Endothelial cell of umbilical vein (primary cell): ENCODE data around the gene GJB3. TPM values are rescaled to one million over a fixed set of nuclear protein-coding genes. Genes with fewer than 3 reads are reported as not detected.
"Not testable (repeated sequence)": the region's sequence is repeated elsewhere in the genome, so short reads cannot be mapped to it uniquely, and the experiment has no call there.

Experiments
- Bru-seq: library from RNA; stranded (reverse); fragments of 400-500 nt; gene quantifications from one replicate; lab custom pipeline; 2021; lab: Mats Ljungman, UMichigan
- BruChase-seq, 2 experiments: library from RNA; stranded (reverse); fragments of 400-500 nt; gene quantifications; one replicate each; lab custom pipeline; 2021; lab: Mats Ljungman, UMichigan
- BruUV-seq: library from RNA; stranded (reverse); fragments of 400-500 nt; replicated peaks from 2 replicates; lab custom pipeline; 2021; lab: Mats Ljungman, UMichigan
- CTCF ChIA-PET: fragments of 300-600, 350-600 bp; sonication (Branson Sonifier 250); formaldehyde crosslinking; loops from one replicate; lab custom pipeline; 2021; ENCODE audit warnings: antibody characterized with exemption, inconsistent platforms; lab: Charles Lee
- POLR2A ChIA-PET: fragments of 300-600, 350-600 bp; sonication (Branson Sonifier 250); formaldehyde crosslinking; loops from one replicate; lab custom pipeline; 2021; ENCODE audit warnings: antibody characterized with exemption, inconsistent platforms; lab: Charles Lee
- DNase-seq: peaks from one replicate; pipeline ENCODE4 v3.0.0-alpha.2; 2011; ENCODE audit warnings: low read depth, low spot score
- FAIRE-seq: peaks from 2 replicates; lab custom pipeline; 2011; peaks lifted over from hg19 to GRCh38; lab: Jason Lieb, UNC
- H2AFZ ChIP-seq: 2 replicates; pipeline ENCODE4 v1.6.0; 2012; ENCODE audit warnings: low read depth, low read length, control low read depth, inconsistent platforms
- H3K27ac ChIP-seq: 2 replicates; pipeline ENCODE4 v1.5.1; 2011; ENCODE audit warnings: low read depth, mild to moderate bottlenecking, control low read depth, low read length, moderate library complexity; ENCODE audit not compliant: insufficient read depth
- H3K27me3 ChIP-seq, 2 experiments: 2 replicates each; pipeline versions ENCODE4 v1.6.0 to v1.6.1; 2011; ENCODE audit warnings: low read length in 2 of 2, mixed read lengths in 1 of 2; ENCODE audit not compliant: control insufficient read depth in 2 of 2, insufficient read depth in 2 of 2
- H3K36me3 ChIP-seq, 2 experiments: 2 replicates in 1 of 2; 3 replicates in 1 of 2; pipeline ENCODE4 v1.5.1; 2011; ENCODE audit warnings: low read length in 2 of 2, mild to moderate bottlenecking in 1 of 2, moderate library complexity in 1 of 2; ENCODE audit not compliant: control insufficient read depth in 2 of 2, insufficient read depth in 2 of 2; ENCODE audit errors: extremely low read depth in 1 of 2
- H3K4me1 ChIP-seq: 3 replicates; pipeline ENCODE4 v1.5.1; 2011; ENCODE audit warnings: mild to moderate bottlenecking, low read length; ENCODE audit not compliant: control insufficient read depth, insufficient read depth; ENCODE audit errors: extremely low read depth
- H3K4me2 ChIP-seq: 2 replicates; pipeline ENCODE4 v1.6.1; 2011; ENCODE audit warnings: low read length, control low read depth, mixed read lengths; ENCODE audit not compliant: insufficient read depth
- H3K4me3 ChIP-seq, 3 experiments: fragments of 200-600 bp in 1 of 3; sonication (generic), shearing (Covaris generic) in 1 of 3; replicated peaks in 1 of 3; 2 replicates each; pipeline ENCODE4 v1.5.1; 2011 to 2016; ENCODE audit warnings: control low read depth in 3 of 3, low read length in 3 of 3, mild to moderate bottlenecking in 2 of 3, inconsistent platforms in 1 of 3, low read depth in 1 of 3, moderate library complexity in 1 of 3; ENCODE audit not compliant: insufficient read depth in 1 of 3
- H3K79me2 ChIP-seq: 2 replicates; pipeline ENCODE4 v1.6.0; 2012; ENCODE audit warnings: low read length, inconsistent platforms; ENCODE audit not compliant: control insufficient read depth, insufficient read depth
- H3K9ac ChIP-seq: replicated peaks from 2 replicates; pipeline ENCODE3; 2011; ENCODE audit warnings: low read length, control low read depth; ENCODE audit not compliant: insufficient read depth; ENCODE audit errors: extremely low read depth
- H3K9me1 ChIP-seq: replicated peaks from 3 replicates; pipeline ENCODE4 v1.6.0; 2011; ENCODE audit warnings: mild to moderate bottlenecking, low read length; ENCODE audit not compliant: control insufficient read depth, insufficient read depth; ENCODE audit errors: extremely low read depth
- H3K9me3 ChIP-seq: replicated peaks from 2 replicates; pipeline ENCODE4 v1.5.1; 2012; ENCODE audit warnings: low read length, inconsistent platforms; ENCODE audit not compliant: control insufficient read depth, insufficient read depth
- H4K20me1 ChIP-seq: replicated peaks from 2 replicates; pipeline ENCODE3; 2011; ENCODE audit warnings: mild to moderate bottlenecking, low read length; ENCODE audit not compliant: control insufficient read depth, insufficient read depth; ENCODE audit errors: extremely low read depth
- EZH2 ChIP-seq: IDR thresholded peaks from 2 replicates; pipeline ENCODE4 v1.6.1; 2012; ENCODE audit warnings: borderline replicate concordance, low read depth, mild to moderate bottlenecking, moderate library complexity, low read length, inconsistent platforms; ENCODE audit not compliant: severe bottlenecking
- FOS ChIP-seq: IDR thresholded peaks from 2 replicates; pipeline ENCODE4 v1.6.1; 2011; ENCODE audit warnings: mild to moderate bottlenecking, low read length, moderate library complexity, borderline replicate concordance; ENCODE audit not compliant: insufficient read depth
- GATA2 ChIP-seq: IDR thresholded peaks from 2 replicates; pipeline ENCODE4 v1.7.0; 2011; ENCODE audit warnings: low read depth, mild to moderate bottlenecking, moderate library complexity, mixed read lengths, low read length; ENCODE audit not compliant: insufficient read length, insufficient read depth
- JUN ChIP-seq: IDR thresholded peaks from 2 replicates; pipeline ENCODE4 v1.6.1; 2011; ENCODE audit warnings: borderline replicate concordance, low read depth; ENCODE audit not compliant: insufficient read length, insufficient read depth
- MYC ChIP-seq: IDR thresholded peaks from one replicate; pipeline ENCODE4 v1.6.1; 2011; ENCODE audit warnings: mild to moderate bottlenecking, low read depth, low read length
- POLR2AphosphoS5 ChIP-seq: IDR thresholded peaks from 2 replicates; pipeline ENCODE4 v1.6.1; 2012; ENCODE audit warnings: low read depth, mild to moderate bottlenecking, control low read depth, low read length, moderate library complexity; ENCODE audit not compliant: insufficient read depth
- dilution Hi-C: fragments of 300-500 bp; cut with MboI; formaldehyde crosslinking; loops from one replicate; pipeline ENCODE4 v1.15.0; 2019; ENCODE audit warnings: low sequenced_read_pairs; ENCODE audit not compliant: extremely low pct_ligation_motif_present
- intact Hi-C: fragments of 100-400 bp; cut with micrococcal nuclease; formaldehyde crosslinking; loops from one replicate; pipeline ENCODE4 v1.10.0; 2022
- long read RNA-seq: library from polyadenylated mRNA; stranded (forward); transcript quantifications from one replicate; pipeline ENCODE4 v2.0.0, GENCODE V29; 2021
- polyA minus RNA-seq, 3 experiments: library from RNA; depleted of rRNA, polyadenylated mRNA; stranded (reverse); fragments of >200 nt; gene quantifications; 1 replicate in 1 of 3; 2 replicates in 2 of 3; pipeline ENCODE4 v1.2.3, GENCODE V29; 2011
- polyA plus RNA-seq, 4 experiments: library from polyadenylated mRNA; depleted of rRNA in 3 of 4; stranded (reverse) in 3 of 4; unstranded in 1 of 4; fragments of >200 nt; gene quantifications; 2 replicates each; pipeline versions ENCODE4 v1.2.1 to v1.2.3, GENCODE V29; 2011 to 2012; ENCODE audit warnings: missing spikeins in 1 of 4
- total RNA-seq: library from RNA; stranded (reverse); gene quantifications from 2 replicates; pipeline ENCODE4 v1.2.3, GENCODE V29; 2021

GJB3 gene
- total RNA-seq (not detected in 2 replicates), polyA plus RNA-seq (0.05 TPM in 1 of 2 replicates, not detected in the other), polyA minus RNA-seq (not detected in 2 replicates), Bru-seq, nascent RNA (percentile 11 among the genes with signal in this experiment), BruChase-seq, experiment 1, labeled RNA remaining after a 6-hour chase (percentile 22 among the genes with signal in this experiment), BruChase-seq, experiment 2, labeled RNA remaining after a 2-hour chase (percentile 16 among the genes with signal in this experiment)
- 0.03 TPM in 1 of 2 replicates, not detected in the other for polyA plus RNA-seq (2011; cell fraction: cytosol; rRNA removed)
- polyA plus RNA-seq (2011; cell fraction: nucleus; rRNA removed) = not detected in 2 replicates
- polyA plus RNA-seq (2012) = not detected in 2 replicates
- 11.2 TPM for polyA minus RNA-seq (2011; cell fraction: cytosol; rRNA and poly(A)+ RNA removed)
- polyA minus RNA-seq (2011; cell fraction: nucleus; rRNA and poly(A)+ RNA removed) = 0.24 TPM in 1 of 2 replicates, not detected in the other
- long read RNA-seq = 0 reads

DNA sequence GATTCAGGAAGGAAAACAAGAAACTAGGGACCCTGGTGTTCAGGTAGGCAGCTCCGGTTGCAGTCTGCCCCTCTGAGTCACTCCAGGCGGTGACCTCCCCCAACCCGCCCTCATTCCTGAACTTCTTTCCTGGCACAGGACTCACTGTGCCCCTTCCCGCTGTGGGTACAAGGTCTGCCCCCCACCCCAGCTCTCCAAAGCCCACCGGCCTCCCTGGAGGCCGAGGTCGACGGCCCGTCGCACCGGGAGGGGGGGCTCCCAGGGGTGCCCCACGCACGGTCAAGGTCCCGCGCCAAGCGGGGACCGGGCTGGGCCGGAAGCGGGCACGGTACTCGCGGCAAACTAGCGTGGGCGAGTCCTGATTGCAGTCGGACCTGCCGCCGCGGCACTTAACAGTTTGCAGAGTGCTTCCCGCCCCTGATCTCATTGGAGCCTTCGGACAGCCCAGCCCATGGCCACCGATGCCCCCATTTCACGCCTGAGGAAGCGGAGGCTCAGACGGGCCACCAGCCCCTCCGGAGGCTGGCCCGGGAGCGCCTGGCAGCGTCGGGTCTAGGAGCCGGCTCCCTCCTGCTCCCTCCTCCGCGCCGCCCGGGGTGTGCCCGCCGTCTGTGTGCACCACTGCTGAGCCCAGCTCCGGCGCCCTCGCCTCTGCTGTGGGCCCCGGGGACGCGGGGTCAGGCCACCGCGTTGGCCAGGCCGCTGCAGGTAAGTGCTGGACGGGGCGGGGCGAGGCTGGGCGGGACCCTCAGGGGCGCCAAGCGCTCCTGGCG is at the start of gene GJB3:
Gene GJB3 (plus strand): TSS at position 144 of the 773 bp plus-strand sequence. CDS start 3,549 bp downstream, outside the sequence.
- H3K4me2 ChIP-seq = no peak within 1 kb of the TSS
- no peaks in the 10 kb centered on the region for H3K4me1 ChIP-seq
- DNase-seq (no peak), FAIRE-seq (no peak)
- peaks cover 27 to 33% of the 10 kb centered on the region in 2 experiments for H3K27me3 ChIP-seq
- H2AFZ ChIP-seq = no peak within 1 kb of the TSS
- intact Hi-C loops (no loop called here), dilution Hi-C loops (no loop called here)
- H3K27ac ChIP-seq = no peak within 1 kb of the TSS
- no peaks in the 10 kb centered on the region for H3K79me2 ChIP-seq
- ChIA-PET CTCF (interaction anchor here (0.5 to 1.2 kb wide), 2 partner anchors 71 to 674 kb away, joined by 3 to 12 read pairs; no protein-coding TSS in a partner anchor), POLR2A (no interaction called here)
- no TSS peak for BruUV-seq
- H4K20me1 ChIP-seq = no peaks in the 10 kb centered on the region
- H3K9me3 ChIP-seq = no peaks in the 10 kb centered on the region
- H3K4me3 ChIP-seq = no peak within 1 kb of the TSS
- H3K36me3 ChIP-seq = no peaks in the 10 kb centered on the region
- H3K9me1 ChIP-seq = no peaks in the 10 kb centered on the region
- no peak within 1 kb of the TSS for H3K9ac ChIP-seq
- no peak for TF ChIP-seq GATA2
- no peak for TF ChIP-seq MYC
- TF ChIP-seq POLR2AphosphoS5 = no peak
- no peak for TF ChIP-seq JUN
- TF ChIP-seq FOS = no peak
- peak; percentile 96 for TF ChIP-seq EZH2

DNA sequence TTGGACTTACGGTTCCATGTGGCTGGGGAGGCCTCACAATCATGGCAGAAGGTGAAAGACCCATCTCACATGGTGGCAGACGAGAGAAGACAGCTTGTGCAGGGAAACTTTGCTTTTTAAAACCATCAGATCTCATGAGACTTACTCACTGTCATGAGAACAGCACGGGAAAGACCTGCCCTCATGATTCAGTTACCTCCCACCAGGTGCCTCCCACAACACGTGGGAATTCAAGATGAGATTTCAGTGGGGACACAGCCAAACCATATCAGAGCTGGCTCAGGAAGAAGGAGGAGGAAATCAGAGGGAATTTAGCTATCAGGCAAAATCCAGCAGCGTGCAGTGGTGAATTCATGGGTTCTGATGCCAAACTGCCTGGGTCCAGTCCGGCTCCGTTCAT is 48.2 kb upstream of the GJB3 start:
- H3K27ac ChIP-seq, H3K79me2 ChIP-seq, FAIRE-seq, H3K9me1 ChIP-seq, H3K9ac ChIP-seq, POLR2A ChIA-PET, H3K4me2 ChIP-seq, H4K20me1 ChIP-seq, H3K4me3 ChIP-seq, H3K9me3 ChIP-seq, H3K36me3 ChIP-seq, H3K4me1 ChIP-seq, H2AFZ ChIP-seq, H3K27me3 ChIP-seq, BruUV-seq, dilution Hi-C loops, intact Hi-C loops, DNase-seq, CTCF ChIA-PET: not testable (repeated sequence)
